Left colon (tissue), 2 donors: ENCODE data around the gene NKAIN2. TPM values are rescaled to one million over a fixed set of nuclear protein-coding genes. Genes with fewer than 3 reads are reported as not detected.

Experiments used
- ATAC-seq: fragments of 200-7000 bp; cut with Tn5 transposase; one replicate; pipeline ENCODE4 v1.9.1; 2020; ENCODE audit warnings: mild to moderate bottlenecking, moderate library complexity
- DNase-seq, 2 donors: peaks; one replicate each; pipeline ENCODE4 v3.0.0-alpha.2; 2020
- intact Hi-C, 2 donors: fragments of 100-400 bp; cut with DNase I in 1 of 2; cut with micrococcal nuclease in 1 of 2; formaldehyde crosslinking; loops; one replicate each; pipeline versions ENCODE4 v1.11.2 to v1.14.0; 2022; cut with DNase I, micrococcal nuclease
- long read RNA-seq: library from polyadenylated mRNA; unstranded; transcript quantifications from one replicate; pipeline ENCODE4 v2.0.0, GENCODE V29; 2021
- total RNA-seq, 2 donors: library from RNA; stranded (reverse); fragmentation: NEBNext Ultra II Directional; extraction: Animal tissue kit (Norgen Biotek cat#: 25700); gene quantifications; one replicate each; pipeline ENCODE4 v1.2.1, GENCODE V29; 2021
- donor health status: DM: no; HTN: no; CAD: no.
- donor health status: DM: yes; HTN: yes; CAD: no.

Gene NKAIN2
- total RNA-seq = under 1 TPM; 0.12 to 0.14 TPM
- long read RNA-seq, partial matches to known transcripts = 0 of 1 reads
- long read RNA-seq, other reads (novel, unspliced or antisense) = 1 of 1 reads

GRCh38 chr6:123803504-123804013 is at the start of gene NKAIN2:
Gene NKAIN2, plus strand, starts transcription at chr6:123803865.
- intact Hi-C loops = loop anchor here in 1 of 2 donors (10.0 kb wide), 1 partner anchor 1051 kb away; no protein-coding TSS in a partner anchor
- peak; percentile 57 for ATAC-seq
- DNase-seq = peak in 1 of 2 donors; percentile 5

- DNase-seq = no peak
- no peak for ATAC-seq
- intact Hi-C loops = no loop called here
Measured at GRCh38 chr6:123759472-123759871, 44.2 kb upstream of the NKAIN2 start.

GRCh38 chr6:123763904-123764303 is 39.8 kb upstream of the NKAIN2 start:
- DNase-seq (no peak), ATAC-seq (no peak)
- intact Hi-C loops = no loop called here

- DNase-seq = no peak
- intact Hi-C loops = no loop called here
Measured at GRCh38 chr6:123764722-123765121, 38.9 kb upstream of the NKAIN2 start.

GRCh38 chr6:123768921-123769320 is 34.7 kb upstream of the NKAIN2 start:
- intact Hi-C loops = no loop called here
- DNase-seq (no peak), ATAC-seq (no peak)

More at GRCh38 chr6:123764722-123765121, 38.9 kb upstream of the NKAIN2 start:
- no peak for ATAC-seq

GRCh38 chr6:123769431-123769830 is 34.2 kb upstream of the NKAIN2 start:
- ATAC-seq = no peak
- no peak for DNase-seq
- intact Hi-C loops = no loop called here

GRCh38 chr6:123770247-123770949 is 33.3 kb upstream of the NKAIN2 start:
- intact Hi-C loops = no loop called here
- ATAC-seq (no peak), DNase-seq (no peak)

- DNase-seq (no peak), ATAC-seq (no peak)
Measured at GRCh38 chr6:123771126-123771525, 32.5 kb upstream of the NKAIN2 start.

GRCh38 chr6:123777563-123777962 is 26.1 kb upstream of the NKAIN2 start:
- DNase-seq (no peak), ATAC-seq (no peak)
- intact Hi-C loops = no loop called here

More at GRCh38 chr6:123771126-123771525, 32.5 kb upstream of the NKAIN2 start:
- intact Hi-C loops = no loop called here

- no peak for ATAC-seq
- no peak for DNase-seq
- intact Hi-C loops = no loop called here
Measured at GRCh38 chr6:123780021-123780420, 23.6 kb upstream of the NKAIN2 start.

GRCh38 chr6:123784330-123784729 is 19.3 kb upstream of the NKAIN2 start:
- DNase-seq = no peak
- ATAC-seq = no peak
- intact Hi-C loops = no loop called here

- ATAC-seq (no peak), DNase-seq (no peak)
- intact Hi-C loops = no loop called here
Measured at GRCh38 chr6:123785039-123785438, 18.6 kb upstream of the NKAIN2 start.

- intact Hi-C loops = no loop called here
- DNase-seq (no peak), ATAC-seq (no peak)
Measured at GRCh38 chr6:123788319-123788718, 15.3 kb upstream of the NKAIN2 start.

GRCh38 chr6:123794190-123794589 is 9.5 kb upstream of the NKAIN2 start:
- no peak for DNase-seq
- intact Hi-C loops = no loop called here
- no peak for ATAC-seq

GRCh38 chr6:123794799-123795198 is 8.9 kb upstream of the NKAIN2 start:
- no peak for DNase-seq
- intact Hi-C loops = no loop called here
- no peak for ATAC-seq

GRCh38 chr6:123801067-123801466 is 2.6 kb upstream of the NKAIN2 start:
- DNase-seq = no peak
- intact Hi-C loops = loop anchor here in 1 of 2 donors (10.0 kb wide), 1 partner anchor 1054 kb away; no protein-coding TSS in a partner anchor
- no peak for ATAC-seq

- no peak for DNase-seq
- ATAC-seq = no peak
- intact Hi-C loops = loop anchor here in 1 of 2 donors (10.0 kb wide), 1 partner anchor 1052 kb away; no protein-coding TSS in a partner anchor
Measured at GRCh38 chr6:123802351-123802696, 1.3 kb upstream of the NKAIN2 start.

- DNase-seq = peak; percentile 49 to 77
- intact Hi-C loops = loop anchor here in 1 of 2 donors (10.0 kb wide), 1 partner anchor 1052 kb away; no protein-coding TSS in a partner anchor
- ATAC-seq = peak; percentile 96
Measured at GRCh38 chr6:123802697-123803503, 765 bp upstream of the NKAIN2 start.

GRCh38 chr6:123804014-123804786 is 535 bp downstream of the NKAIN2 start:
- DNase-seq (no peak), ATAC-seq (no peak)
- intact Hi-C loops = loop anchor here in 1 of 2 donors (10.0 kb wide), 1 partner anchor 1051 kb away; no protein-coding TSS in a partner anchor
